GM19438 (cell line): ENCODE measurements around the gene APOL6.
"Not testable (repeated sequence)": the region's sequence is repeated elsewhere in the genome, so short reads cannot be mapped to it uniquely, and the experiment has no call there.

Experiments used
- ATAC-seq: cut with Tn5 transposase; IDR thresholded peaks from one replicate; pipeline ENCODE4 v1.9.1; 2021; ENCODE audit warnings: low read depth; ENCODE audit not compliant: unreplicated experiment

Gene APOL6

DNA sequence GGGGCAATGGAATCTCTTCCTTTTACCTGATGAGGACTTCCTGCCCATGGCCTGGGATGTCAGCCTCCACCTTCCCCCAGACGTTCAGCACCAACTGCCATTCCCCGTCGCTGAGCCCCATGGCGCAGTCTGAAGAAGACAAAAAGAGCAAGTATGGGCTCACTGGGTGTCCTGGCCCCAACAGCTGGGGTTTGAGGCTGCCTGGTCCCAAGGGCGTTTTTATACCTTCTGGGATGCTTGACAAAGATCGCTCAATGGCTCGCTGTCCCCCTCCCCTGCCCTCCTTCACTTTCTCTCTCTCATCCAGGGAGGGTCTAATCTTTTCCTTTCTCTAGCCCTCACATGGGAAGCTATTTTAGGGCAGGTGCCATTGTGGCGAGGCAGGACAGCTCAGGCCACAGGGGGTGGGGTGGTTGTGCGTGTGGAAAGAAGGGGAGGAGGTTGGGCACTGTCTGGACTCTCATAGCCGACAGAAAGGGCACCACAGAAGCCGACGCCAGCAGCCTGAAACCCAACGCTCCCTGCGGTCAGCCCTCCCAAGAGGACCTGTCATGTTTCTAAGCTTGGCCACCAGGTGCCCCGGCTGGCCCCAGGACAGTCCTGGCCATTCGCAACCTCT, 31.0 kb upstream of the APOL6 start, which contains the start of gene MB:
Gene MB, minus strand, starts transcription at position 193 of the 619 bp plus-strand sequence. Its CDS starts 72 bp downstream, at position 121.
- no peak for ATAC-seq

GRCh38 chr22:35618427-35619223, 29.6 kb upstream of the APOL6 start:
- no peak for ATAC-seq

DNA sequence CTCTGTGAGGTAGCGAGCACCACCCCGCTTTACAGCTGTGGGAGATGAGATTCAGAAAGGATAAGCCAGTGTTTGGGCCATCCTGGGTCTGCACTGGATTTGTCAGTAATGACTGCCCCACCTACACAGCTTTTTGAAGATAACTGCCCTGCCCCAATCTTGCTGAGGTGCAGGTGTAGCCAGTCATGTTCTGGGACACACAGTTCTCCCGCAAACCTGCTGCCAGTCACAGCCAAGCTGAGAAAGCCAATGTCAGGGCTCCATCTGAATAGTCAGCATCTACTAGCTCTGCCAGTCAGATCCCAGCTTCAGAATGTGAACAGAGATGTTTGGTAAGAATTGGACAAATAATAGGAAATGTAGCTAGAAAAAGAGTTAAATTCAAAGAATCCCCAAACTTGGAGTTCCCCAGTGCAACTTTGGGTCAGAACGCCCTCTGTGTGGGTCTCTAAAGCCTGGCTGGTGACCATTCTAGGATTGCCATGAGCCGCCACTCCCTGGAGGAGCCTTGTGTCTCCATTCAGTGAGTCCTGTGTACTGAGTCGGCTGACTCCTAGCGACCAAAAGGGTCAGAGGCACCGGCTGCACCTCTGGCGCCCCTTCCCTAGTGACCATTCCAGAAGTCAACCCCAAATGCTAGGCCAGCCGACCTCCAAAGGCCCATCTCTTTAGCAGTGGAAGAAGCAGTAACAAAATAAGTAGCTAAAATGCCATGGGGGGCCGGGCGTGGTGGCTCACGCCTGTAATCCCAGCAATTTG, 28.7 kb upstream of the APOL6 start:
- no peak for ATAC-seq

- ATAC-seq, result no peak
Measured at GRCh38 chr22:35620624-35621251, 27.5 kb upstream of the APOL6 start.

DNA sequence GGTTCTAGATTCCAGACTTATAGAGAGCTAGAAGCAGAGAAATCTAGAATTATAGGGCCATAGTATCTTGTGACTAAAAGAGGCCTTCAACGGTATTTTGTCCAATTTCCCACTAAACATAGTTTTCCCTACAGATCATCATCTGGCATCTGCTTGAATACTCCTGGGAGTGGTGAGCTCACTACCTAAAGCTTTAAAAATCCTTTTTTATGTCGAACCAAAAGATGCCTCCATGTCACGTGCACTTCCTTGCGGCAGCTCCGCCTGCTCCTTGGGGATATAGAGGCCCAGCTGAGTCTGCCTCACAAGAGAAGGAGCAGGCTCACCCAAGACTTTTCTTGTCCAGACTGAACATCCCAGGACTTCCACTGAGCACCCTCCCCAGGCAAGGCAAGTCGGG, 26.8 kb upstream of the APOL6 start:
- no peak for ATAC-seq

DNA sequence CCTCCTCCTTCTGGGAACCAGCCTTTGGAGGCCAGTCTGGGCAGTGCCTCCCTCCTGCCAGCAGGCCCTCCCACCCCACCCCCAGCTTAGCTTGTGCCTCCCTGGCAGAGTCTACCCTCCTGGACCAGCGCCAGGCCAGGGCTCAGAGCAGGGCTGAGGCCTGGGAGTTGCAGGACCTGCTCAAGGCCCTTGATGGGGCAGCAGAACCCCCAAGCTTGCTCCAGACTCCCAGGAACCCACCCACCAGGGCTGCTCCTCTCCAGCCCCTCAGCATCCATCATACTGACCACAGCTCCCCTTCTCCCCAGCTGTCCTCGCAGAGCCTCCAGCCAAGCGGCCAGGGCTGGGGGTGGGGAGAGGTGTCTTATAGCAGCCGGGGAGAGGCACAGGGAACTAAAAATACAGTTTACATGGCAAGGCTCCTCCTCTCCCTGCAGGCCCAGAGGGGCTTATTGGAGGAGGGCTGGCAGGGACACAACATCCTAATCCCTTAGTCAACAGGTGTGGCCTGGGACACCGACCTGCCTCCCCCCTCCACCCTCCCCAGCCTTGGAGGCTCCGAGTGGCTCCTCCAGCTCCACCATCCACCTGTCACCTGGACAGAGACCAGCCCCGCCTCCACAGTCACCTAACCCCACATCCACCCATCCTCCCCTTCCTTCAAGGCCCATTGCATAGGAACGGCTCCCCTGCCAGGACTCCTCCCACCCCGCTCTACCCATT, 25.9 kb upstream of the APOL6 start:
- no peak for ATAC-seq

DNA sequence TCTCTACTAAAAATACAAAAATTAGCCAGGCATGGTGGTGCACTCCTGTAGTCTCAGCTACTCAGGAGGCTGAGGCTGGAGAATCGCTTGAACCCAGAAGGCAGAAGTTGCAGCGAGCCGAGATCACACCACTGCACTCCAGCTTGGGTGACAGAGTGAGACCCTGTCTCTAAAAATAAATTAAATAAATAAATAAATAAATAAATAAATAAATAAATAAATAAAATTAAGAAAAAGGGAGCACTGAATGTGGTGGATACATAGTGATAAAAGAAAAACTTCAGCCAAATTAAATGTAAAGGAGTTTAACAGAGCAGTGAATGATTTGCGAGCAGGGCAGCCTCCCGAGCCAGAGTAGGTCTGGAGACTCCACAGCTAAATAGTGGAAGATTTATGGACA, 24.4 kb upstream of the APOL6 start:
- ATAC-seq, result not testable (repeated sequence)

DNA sequence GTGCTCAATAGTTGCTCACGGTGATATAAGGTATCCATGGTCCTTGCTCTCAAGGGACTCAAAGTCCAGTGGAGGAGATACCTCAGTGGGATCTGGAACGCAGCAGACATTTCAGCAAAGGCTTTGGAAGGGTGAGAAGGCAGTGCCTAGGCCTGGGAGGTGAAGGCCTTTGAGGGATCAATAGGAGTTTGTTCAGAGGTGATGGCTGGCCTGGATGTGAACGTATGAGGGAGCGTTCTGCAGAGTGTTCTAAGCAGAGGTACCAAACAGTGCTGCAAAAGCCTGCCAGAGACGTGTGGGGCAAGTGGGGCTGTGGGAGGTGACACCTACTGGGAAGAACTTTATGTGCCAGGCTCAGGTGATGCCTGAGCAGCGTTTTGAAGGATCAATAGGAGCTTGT, 23.7 kb upstream of the APOL6 start:
- no peak for ATAC-seq

DNA sequence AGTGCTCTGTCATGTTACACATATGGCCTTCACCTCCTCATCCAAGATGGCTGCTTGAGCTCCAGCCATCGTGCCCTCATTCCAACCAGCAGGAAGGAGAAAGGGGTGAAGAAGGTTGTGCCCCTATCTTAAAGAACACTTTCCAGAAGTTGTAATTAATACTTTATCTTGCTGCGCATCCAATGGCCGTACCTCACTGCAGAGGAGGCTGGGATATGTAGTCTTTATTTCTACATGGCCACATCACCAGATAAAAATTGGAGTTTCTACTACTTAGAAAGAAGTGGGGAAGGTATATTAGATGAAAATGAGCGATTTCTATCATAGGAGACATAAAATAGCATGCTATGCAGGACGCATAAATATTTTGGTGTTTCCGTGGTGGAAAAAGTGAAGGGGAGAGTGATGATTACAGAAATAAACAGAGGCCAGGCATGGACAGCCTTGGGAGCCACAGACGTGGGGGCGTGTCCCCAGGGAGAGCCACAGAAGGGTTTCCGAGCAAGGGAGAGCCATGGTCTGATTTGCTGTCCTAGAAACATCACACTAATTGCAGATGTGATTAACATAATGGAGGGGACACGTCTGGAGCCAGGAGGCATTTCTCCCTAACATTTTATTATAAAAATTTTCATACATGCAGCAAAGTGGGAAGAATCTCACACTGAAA, 22.3 kb upstream of the APOL6 start:
- ATAC-seq, result no peak

DNA sequence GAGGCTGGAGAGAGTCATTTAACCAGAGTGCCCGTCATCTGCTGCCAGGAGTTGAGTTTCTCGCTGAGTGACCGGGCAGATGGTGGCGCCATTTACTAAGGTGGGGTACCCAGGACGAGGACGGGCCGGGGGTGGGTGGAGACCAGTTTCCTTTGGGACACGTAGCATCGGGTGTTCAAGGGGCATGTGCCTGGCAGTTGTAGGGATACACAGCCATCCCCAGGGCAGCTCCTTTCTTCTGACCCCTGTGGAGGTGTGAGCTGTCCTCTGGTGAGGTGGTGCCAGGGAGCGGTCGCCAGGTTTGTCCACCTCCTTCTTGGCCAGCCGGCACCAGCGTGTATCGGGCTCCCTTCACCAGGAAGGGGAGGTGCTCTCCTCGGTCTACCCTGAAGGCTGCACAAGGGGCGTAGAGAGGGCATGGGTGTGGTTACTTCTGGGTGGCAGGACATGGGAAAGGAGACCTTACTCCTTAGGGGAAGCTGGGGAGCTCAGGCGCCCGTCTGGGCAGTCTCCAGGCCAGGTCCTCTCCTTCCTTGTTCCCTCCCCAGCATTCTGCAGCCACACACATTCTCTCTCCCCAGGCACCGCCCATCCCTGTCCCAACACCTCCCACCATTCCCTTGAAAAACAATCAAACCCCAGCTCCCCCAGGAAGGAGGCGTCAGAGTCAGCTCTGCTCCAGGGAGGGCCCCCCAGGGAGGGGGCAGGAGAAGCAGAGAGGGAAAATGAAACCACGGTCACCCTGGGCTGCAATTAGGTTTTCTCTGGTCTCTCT, 20.8 kb upstream of the APOL6 start:
- ATAC-seq, result no peak

DNA sequence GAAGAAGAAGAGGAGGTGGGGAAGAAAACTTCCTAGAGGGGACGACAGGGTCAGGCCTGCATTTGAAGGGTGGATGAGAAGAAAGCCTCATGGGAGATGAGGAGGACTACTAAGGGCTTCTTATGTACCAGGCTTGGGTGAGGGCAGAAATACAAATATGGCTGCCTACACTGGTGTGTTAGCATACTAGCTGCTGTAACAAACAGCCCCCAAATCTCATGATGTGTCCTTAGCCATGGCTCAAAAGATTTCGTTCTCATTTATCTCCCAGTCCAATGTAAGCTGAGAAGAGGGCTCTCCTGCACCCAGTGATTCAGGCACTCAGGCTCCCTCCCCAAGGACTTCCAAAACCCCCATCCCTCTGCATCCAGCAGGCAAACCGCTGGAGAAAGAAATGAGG, 19.5 kb upstream of the APOL6 start:
- no peak for ATAC-seq

- no peak for ATAC-seq
Measured at GRCh38 chr22:35629406-35630216, 18.6 kb upstream of the APOL6 start.

DNA sequence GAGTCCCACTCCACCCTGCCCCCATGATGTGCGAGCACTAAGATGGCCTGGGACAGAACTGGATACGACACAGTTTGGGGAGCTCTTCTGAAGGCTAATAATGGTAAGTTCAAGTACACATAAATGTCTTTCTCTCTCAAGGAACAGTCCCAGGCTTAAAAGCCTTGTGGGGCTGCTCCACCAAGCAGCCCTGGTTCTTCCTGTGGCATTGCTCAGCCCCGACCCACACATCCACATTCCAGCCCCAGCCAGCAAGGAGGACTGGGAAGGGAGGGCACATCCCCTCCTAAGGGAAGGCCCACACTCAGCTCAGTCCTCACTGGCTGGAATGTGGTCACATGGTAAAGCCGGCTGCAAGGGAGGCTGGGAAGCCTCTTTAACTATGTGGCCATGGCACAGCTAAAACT, 17.9 kb upstream of the APOL6 start:
- ATAC-seq, result no peak

- no peak for ATAC-seq
Measured at GRCh38 chr22:35630891-35631290, 17.4 kb upstream of the APOL6 start.

- ATAC-seq, result no peak
Measured at GRCh38 chr22:35631597-35631996, 16.6 kb upstream of the APOL6 start.

GRCh38 chr22:35632935-35633334, 15.3 kb upstream of the APOL6 start:
- ATAC-seq, result no peak

GRCh38 chr22:35633520-35633919, 14.7 kb upstream of the APOL6 start:
- no peak for ATAC-seq

- no peak for ATAC-seq
Measured at GRCh38 chr22:35634015-35634414, 14.2 kb upstream of the APOL6 start.
